ENCODE results near the gene DCTN2. TPM values are rescaled to one million over a fixed set of nuclear protein-coding genes. Genes with fewer than 3 reads are reported as not detected.

DCTN2 gene
- total RNA-seq, 1 donor from 2014 or later: 116 TPM

GRCh38 chr12:57528176-57528575 lies 18.8 kb downstream of the DCTN2 start:
- H3K36me3 ChIP-seq: peaks cover 83 to 87% of the 10 kb centered on the region in 2 donors
- H3K4me3 ChIP-seq: no peak overlapping the region
- intact Hi-C loops (cut with DNase I): no loop called here
- no peak overlapping the region for H3K27ac ChIP-seq
- TF ChIP-seq CTCF (IDR thresholded peaks at IDR 0.05): no peak
- H3K9me3 ChIP-seq: no peaks in the 10 kb centered on the region
- no peak for DNase-seq (ENCODE audit: low spot score in 2 of 2)
- peaks cover 9 to 17% of the 10 kb centered on the region in 2 donors for H3K4me1 ChIP-seq
- H3K27me3 ChIP-seq: no peaks in the 10 kb centered on the region

GRCh38 chr12:57527184-57527583 lies 19.8 kb downstream of the DCTN2 start:
- Histone ChIP-seq H3K36me3 (peaks cover 73 to 77% of the 10 kb centered on the region in 2 donors), H3K27me3 (no peaks in the 10 kb centered on the region), H3K4me1 (peaks cover 9 to 17% of the 10 kb centered on the region in 2 donors), H3K4me3 (no peak overlapping the region), H3K9me3 (no peaks in the 10 kb centered on the region), H3K27ac (no peak overlapping the region)
- intact Hi-C loops (cut with DNase I): no loop called here
- no peak for DNase-seq (ENCODE audit: low spot score in 2 of 2)
- no peak for TF ChIP-seq CTCF (IDR thresholded peaks at IDR 0.05)

- Histone ChIP-seq H3K4me3 (no peak overlapping the region), H3K27me3 (no peaks in the 10 kb centered on the region), H3K27ac (no peak overlapping the region), H3K36me3 (peaks cover 67 to 71% of the 10 kb centered on the region in 2 donors), H3K4me1 (peaks cover 11 to 22% of the 10 kb centered on the region in 2 donors), H3K9me3 (no peaks in the 10 kb centered on the region)
- intact Hi-C loops (cut with DNase I): no loop called here
- TF ChIP-seq CTCF (IDR thresholded peaks at IDR 0.05): no peak
- DNase-seq (ENCODE audit: low spot score in 2 of 2): no peak
Observed at GRCh38 chr12:57526477-57527126, 20.4 kb downstream of the DCTN2 start.

- H3K27ac ChIP-seq: peak overlapping the region in 1 of 2 donors; percentile 99
- H3K4me3 ChIP-seq: no peak overlapping the region
- DNase-seq (ENCODE audit: low spot score in 2 of 2): no peak
- no peaks in the 10 kb centered on the region for H3K27me3 ChIP-seq
- TF ChIP-seq CTCF (IDR thresholded peaks at IDR 0.05): no peak
- no peaks in the 10 kb centered on the region for H3K9me3 ChIP-seq
- H3K36me3 ChIP-seq: peaks cover 60 to 63% of the 10 kb centered on the region in 2 donors
- H3K4me1 ChIP-seq: peaks cover 16 to 30% of the 10 kb centered on the region in 2 donors
- intact Hi-C loops (cut with DNase I): no loop called here
Observed at GRCh38 chr12:57525615-57526383, 21.2 kb downstream of the DCTN2 start.

- Histone ChIP-seq H3K9me3 (no peaks in the 10 kb centered on the region), H3K36me3 (peaks cover 52 to 56% of the 10 kb centered on the region in 2 donors), H3K4me1 (peaks cover 16 to 31% of the 10 kb centered on the region in 2 donors), H3K27ac (peak overlapping the region; percentile 97 to 99), H3K4me3 (peak overlapping the region in 1 of 2 donors; percentile 81), H3K27me3 (no peaks in the 10 kb centered on the region)
- DNase-seq (ENCODE audit: low spot score in 2 of 2): no peak
- no peak for TF ChIP-seq CTCF (IDR thresholded peaks at IDR 0.05)
- intact Hi-C loops (cut with DNase I): loop anchor here (5.0 kb wide), 3 partner anchors 367 to 1408 kb away; partner anchors contain the start of genes NAB2, RPL41 and ZC3H10
Observed at GRCh38 chr12:57524814-57525614, 22.0 kb downstream of the DCTN2 start.
